Occipital lobe (tissue), 2 donors: ENCODE measurements around the gene CHCHD3. TPM values are rescaled to one million over a fixed set of nuclear protein-coding genes. Genes with fewer than 3 reads are reported as not detected.

Source experiments
- DNase-seq: peaks from one replicate; lab custom pipeline; 2025; lab: John Stamatoyannopoulos, UW
- total RNA-seq: library from RNA; depleted of rRNA; stranded (reverse); fragments of >200 nt; gene quantifications from one replicate; pipeline ENCODE4 v1.2.3, GENCODE V29; 2014

The CHCHD3 gene
- total RNA-seq, 1 donor from 2014 or later: 55.1 TPM

DNA sequence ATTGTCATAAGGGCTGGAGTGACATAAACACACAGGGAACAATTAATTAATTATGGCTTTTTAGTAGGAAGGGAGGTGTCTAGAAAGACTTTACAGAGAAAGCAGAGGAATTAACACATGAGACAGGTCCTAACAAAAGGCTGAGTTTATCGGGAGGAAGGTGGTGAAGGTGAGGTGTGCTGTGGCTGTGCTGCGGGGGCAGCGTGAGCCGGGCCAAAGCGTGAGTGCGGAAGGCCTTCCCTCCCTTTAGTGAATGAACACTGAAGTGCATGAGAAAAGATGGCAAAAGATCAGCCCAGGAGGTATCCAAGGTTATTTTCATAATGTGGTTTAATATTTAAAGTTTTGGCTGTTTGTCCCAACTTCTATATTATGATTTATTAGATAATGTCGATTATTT, 262.2 kb downstream of the CHCHD3 start:
- DNase-seq: no peak

- DNase-seq: no peak
These were observed 263.9 kb downstream of the CHCHD3 start for GRCh38 chr7:132817949-132818348.

GRCh38 chr7:132815696-132816311, 266.1 kb downstream of the CHCHD3 start:
- no peak for DNase-seq

GRCh38 chr7:132815130-132815529, 266.8 kb downstream of the CHCHD3 start:
- no peak for DNase-seq

- no peak for DNase-seq
These were observed 271.3 kb downstream of the CHCHD3 start for GRCh38 chr7:132810561-132810960.

DNA sequence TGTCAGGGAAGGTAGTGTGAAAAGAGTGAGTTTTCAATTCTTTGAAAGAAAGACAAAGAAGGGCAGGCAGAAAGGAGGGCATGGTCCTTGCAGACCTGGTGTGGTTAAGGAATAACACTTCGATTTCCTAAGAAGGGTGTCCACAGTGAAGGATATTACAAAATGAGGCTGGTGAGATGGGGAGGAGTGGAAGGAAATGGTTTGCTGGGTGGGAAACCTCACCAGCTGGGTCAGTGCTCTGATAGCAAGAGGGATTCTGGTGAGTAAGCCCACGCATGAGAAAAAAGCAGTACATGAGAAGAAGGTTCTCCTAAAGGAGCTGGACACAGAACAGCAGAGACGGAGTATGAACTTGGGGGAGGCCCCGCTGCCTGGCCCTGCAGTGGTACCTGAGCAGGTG, 275.1 kb downstream of the CHCHD3 start:
- no peak for DNase-seq

GRCh38 chr7:132805766-132806165, 276.1 kb downstream of the CHCHD3 start:
- DNase-seq: no peak

- no peak for DNase-seq
These were observed 276.9 kb downstream of the CHCHD3 start for GRCh38 chr7:132804849-132805485.

GRCh38 chr7:132800522-132800921, 281.4 kb downstream of the CHCHD3 start:
- DNase-seq: no peak

DNA sequence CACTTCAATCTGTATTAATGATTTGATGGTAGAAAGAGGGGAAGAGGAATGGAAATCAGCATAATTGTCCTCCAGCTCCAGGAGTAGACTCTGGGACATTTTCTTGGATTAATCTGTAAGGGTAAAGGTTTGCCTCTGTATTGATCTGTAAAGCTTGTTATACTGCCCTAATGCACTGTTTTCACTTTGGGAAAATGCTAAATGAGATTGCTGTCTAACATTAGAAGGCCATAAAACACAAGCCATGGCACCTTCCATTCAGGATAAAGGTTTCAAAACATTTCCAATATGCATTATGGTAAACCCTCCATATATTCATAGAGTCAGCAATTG, 282.8 kb downstream of the CHCHD3 start:
- DNase-seq: no peak

GRCh38 chr7:132797152-132797551, 284.7 kb downstream of the CHCHD3 start:
- DNase-seq: no peak

GRCh38 chr7:132793474-132793873, 288.4 kb downstream of the CHCHD3 start:
- DNase-seq: no peak

- no peak for DNase-seq
These were observed 290.9 kb downstream of the CHCHD3 start for GRCh38 chr7:132791036-132791435.

DNA sequence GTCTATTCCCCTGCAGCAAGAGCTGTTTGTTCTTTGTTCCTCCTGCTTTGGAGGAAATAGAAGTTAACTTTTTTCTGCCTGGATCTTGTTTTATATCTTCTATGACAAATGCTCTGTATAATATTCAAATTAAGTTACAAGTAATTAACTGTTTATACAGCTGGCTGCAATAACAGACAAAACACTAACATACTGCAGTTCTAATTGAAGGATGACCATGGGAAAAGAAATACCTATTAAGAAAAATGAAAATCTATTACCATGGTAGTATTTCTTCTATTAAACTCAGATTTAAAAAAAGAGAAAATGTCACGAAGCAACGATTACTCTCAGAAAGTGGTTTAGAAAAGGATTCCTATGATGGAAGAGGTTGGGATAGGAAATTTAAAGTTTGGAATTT, 291.8 kb downstream of the CHCHD3 start:
- DNase-seq: no peak

DNA sequence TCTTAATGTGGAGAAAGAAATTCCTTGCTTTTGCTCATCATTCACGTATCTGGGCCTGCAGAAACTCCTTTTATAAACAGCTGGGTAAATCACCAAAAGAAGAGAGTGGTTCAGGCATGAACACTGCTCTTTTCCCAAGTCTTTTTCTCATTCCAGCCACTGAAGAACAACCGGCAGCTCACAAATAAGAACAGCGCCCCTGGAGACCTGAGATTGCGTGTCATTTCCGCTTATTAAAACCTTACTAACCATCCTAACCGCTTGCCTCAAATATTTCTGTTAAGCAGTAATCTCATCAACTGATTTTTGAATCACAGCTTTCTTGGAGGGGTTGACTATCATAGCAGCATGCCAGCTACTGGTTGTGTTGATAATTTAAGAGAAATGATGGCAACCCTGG, 292.6 kb downstream of the CHCHD3 start:
- DNase-seq: no peak

DNA sequence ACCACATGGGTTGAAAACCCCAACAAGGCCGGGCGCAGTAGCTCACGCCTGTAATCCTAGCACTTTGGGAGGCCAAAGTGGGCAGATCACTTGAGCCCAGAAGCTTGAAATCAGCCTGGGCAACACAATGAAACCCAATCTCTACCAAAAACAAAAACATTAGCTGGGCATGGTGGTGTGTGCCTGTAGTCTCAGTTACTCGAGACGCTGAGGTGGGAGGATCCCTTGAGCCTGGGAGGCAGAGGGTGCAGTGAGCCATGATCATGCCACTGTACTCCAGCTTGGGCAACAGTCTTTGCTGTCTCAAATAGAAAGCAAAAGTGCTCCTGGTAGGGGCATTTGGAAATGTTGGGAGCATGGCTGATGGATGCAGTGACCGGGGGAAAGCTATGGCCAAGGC, 296.0 kb downstream of the CHCHD3 start:
- no peak for DNase-seq

DNA sequence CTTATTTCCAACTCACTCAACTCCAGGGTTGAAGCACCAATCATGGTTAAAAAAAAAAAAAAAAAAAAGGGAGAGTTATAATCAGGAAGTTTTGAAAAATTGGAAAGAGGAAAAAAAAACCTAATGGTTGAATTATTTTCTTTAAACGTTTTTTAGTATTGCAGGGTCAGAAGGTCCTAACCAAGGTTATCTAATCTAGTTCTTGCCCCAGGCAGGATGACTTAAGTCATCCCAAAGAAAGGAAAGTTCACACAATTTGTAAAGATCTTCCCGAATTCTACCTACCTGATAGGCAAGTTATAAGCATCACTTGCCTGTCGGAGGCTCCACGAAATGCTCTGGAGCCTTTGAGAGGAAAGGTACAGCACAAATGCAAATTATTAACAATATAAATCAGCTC, 297.5 kb downstream of the CHCHD3 start:
- no peak for DNase-seq

DNA sequence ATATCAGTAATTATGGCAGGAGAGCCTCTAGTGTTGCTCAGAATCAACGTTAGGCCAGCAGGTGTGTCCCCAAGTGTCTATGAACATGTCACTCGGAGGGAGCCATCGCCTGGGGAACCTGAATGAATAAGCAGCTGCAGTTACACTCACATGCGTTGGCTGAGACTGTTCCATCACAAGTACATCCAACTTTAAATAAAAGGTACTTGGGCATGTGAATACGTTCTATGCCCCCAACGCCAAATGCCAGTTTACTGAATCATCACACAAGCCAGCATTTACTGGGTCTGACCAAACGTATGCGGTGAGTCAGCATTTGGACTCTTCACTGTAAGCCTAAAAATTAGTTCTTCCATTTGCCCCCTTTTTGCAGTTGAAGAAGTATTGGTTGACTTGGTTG, 298.1 kb downstream of the CHCHD3 start:
- no peak for DNase-seq

- no peak for DNase-seq
These were observed 298.9 kb downstream of the CHCHD3 start for GRCh38 chr7:132782777-132783640.

- DNase-seq: no peak
These were observed 301.1 kb downstream of the CHCHD3 start for GRCh38 chr7:132780822-132781221.

DNA sequence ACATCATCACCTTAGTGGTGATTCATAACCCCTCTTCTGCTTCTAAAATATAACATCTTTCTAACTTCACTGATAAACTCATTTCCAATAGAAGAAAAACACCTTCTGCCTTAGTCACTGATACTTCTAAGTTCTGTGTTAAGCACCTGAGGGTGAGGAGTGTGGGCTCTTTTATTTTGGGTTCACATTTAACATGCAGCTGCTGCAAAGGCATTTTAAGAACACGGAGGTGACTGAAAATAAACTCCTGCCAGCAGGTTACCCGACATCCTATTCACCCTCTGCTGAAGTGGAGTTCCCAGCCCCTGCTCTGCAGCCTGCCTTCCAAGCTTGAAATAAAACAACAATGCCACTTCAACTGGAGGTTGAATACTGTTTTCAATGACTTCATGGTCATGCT, 302.7 kb downstream of the CHCHD3 start:
- DNase-seq: no peak

- DNase-seq: no peak
These were observed 303.1 kb downstream of the CHCHD3 start for GRCh38 chr7:132778761-132779160.

GRCh38 chr7:132777956-132778355, 303.9 kb downstream of the CHCHD3 start:
- DNase-seq: no peak
